ENCODE measurements around the gene ATMIN.

DNA sequence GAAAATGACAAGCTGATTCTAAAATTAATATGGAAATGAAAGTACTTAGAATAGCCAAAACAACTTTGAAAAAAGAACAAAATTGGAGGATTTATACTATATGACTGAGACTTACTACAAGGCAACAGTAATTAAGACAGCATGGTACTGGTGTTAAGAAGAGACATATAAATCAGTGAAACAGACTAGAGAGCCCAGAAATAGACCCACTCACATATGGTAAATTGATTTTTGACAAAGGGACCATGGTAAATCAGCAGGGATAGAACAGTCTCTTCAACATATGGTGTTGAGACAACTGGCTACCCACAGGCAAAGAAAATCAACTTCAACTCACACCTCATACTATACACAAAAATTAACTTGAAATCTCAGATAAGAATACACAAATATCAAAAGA lies 41.8 kb upstream of the ATMIN start:
- TF ChIP-seq, protein P1, sequence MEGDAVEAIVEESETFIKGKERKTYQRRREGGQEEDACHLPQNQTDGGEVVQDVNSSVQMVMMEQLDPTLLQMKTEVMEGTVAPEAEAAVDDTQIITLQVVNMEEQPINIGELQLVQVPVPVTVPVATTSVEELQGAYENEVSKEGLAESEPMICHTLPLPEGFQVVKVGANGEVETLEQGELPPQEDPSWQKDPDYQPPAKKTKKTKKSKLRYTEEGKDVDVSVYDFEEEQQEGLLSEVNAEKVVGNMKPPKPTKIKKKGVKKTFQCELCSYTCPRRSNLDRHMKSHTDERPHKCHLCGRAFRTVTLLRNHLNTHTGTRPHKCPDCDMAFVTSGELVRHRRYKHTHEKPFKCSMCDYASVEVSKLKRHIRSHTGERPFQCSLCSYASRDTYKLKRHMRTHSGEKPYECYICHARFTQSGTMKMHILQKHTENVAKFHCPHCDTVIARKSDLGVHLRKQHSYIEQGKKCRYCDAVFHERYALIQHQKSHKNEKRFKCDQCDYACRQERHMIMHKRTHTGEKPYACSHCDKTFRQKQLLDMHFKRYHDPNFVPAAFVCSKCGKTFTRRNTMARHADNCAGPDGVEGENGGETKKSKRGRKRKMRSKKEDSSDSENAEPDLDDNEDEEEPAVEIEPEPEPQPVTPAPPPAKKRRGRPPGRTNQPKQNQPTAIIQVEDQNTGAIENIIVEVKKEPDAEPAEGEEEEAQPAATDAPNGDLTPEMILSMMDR (IDR thresholded peaks at IDR 0.05; ENCODE audit: low read length): no peak
- no peak for TF ChIP-seq EZH2 (IDR thresholded peaks at IDR 0.05; ENCODE audit: borderline replicate concordance, low read length)

All from OCI-LY1 (cell line).